Measurements from ENCODE around the gene KSR2.

KSR2 gene

DNA sequence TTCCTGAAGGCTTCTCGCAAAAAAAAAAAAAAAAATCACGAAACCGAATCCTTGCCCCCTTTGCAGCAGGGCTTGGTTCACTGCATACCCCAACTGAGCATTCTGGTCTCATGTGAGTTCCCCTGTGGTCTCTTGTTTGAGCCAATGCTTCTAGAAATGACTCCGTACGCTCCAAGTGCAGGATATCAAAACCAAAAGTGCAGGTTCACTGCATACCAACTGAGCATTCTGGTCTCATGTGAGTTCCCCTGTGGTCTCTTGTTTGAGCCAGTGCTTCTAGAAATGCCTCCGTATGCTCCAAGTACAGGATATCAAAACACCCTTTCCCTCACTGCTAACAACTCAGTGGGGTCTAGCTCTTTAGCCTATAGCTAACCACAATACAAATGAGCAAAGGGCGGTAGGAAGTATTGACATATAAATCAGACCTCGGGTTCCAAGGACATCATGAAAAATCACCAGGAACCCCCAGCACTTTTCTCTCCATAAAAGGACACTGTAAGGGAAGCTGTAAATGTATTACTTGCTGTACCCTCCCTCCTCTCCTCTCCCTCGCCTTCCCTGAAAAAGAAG is 401.1 kb downstream of the KSR2 start:
- DNase-seq = no peak

GRCh38 chr12:117564881-117565280 is 403.9 kb downstream of the KSR2 start:
- DNase-seq = no peak

- DNase-seq = no peak
Measured at GRCh38 chr12:117563706-117564105, 405.1 kb downstream of the KSR2 start.

GRCh38 chr12:117563007-117563406 is 405.8 kb downstream of the KSR2 start:
- no peak for DNase-seq

- DNase-seq = no peak
Measured at GRCh38 chr12:117561990-117562389, 406.8 kb downstream of the KSR2 start.

DNA sequence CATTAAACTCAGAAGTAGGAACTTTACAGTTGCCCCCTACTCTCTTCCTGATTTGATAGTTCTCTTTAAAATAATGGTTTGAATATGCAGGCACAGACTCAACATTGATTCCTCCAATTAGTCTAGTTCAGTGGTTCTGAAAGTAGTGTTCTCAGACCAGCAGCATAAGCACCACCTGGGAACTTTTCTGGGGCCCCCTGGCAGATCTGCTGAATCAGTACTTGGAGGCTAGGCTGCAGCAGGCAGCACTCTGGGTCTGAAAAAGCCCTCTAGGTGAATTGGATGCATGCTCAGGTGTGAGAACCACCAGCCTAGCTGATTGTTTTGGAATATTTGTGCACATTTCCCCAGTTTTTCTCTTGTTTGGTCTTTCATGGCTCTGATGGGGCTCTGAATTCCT is 408.8 kb downstream of the KSR2 start:
- no peak for DNase-seq

- no peak for DNase-seq
Measured at GRCh38 chr12:117555889-117556288, 412.9 kb downstream of the KSR2 start.

DNA sequence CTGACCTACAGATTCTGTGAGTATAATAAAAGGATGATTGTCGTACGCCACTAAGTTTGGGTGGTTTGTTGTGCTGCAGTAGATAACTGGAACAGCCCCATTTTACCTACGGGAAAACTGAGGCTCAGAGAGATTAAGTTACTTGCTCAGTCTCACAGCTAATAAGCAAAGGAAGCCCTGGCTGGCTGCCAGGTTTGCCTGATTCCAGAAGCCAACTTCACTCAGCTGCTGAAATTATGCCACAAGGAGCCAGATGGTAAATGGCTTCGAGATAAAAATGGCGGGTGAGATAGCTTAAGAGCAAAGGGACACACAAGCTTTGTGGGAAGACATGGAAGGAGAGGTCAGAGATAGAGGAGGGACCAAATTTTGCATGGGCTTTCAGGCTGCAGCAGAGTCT is 415.8 kb downstream of the KSR2 start:
- no peak for DNase-seq

- no peak for DNase-seq
Measured at GRCh38 chr12:117551665-117552064, 417.1 kb downstream of the KSR2 start.

- DNase-seq = no peak
Measured at GRCh38 chr12:117547209-117547608, 421.6 kb downstream of the KSR2 start.

DNA sequence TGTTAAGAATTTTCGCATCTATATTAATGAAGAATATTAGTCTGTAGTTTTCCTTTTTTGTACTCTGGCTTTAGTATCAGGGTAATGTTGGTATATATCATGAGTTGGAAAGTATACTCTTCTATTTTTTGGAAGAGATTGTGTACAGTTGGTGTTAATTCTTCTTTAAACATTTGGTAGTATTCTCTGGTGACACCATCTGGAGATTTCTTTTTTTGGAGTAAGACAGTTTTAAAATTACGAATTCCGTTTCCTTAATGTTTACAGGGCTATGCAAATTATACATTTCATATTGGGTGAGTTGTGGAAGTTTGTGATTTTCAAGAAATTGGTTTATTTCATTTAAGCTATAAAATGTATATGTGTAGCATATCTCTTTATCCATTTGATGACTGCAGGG is 423.6 kb downstream of the KSR2 start:
- DNase-seq = no peak

DNA sequence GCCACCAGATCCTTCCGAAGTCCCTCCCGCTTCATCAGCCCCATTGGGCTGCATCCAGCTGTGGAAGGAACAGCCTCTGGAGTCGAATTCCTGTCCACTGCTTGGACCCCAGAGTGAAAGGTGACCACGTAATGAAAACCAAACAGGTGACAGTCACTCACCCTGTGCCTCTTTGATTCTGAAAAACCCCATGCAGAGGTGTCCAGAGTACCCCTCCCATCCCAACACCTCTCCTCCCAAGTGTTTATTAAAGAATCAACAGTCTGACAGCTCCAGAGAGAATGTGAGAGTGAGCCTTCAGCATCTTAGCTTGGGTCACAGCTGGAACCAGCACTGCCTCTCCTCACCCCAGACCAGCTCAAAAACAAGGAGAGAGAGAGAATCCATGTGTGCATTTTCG is 428.8 kb downstream of the KSR2 start:
- DNase-seq = no peak

DNA sequence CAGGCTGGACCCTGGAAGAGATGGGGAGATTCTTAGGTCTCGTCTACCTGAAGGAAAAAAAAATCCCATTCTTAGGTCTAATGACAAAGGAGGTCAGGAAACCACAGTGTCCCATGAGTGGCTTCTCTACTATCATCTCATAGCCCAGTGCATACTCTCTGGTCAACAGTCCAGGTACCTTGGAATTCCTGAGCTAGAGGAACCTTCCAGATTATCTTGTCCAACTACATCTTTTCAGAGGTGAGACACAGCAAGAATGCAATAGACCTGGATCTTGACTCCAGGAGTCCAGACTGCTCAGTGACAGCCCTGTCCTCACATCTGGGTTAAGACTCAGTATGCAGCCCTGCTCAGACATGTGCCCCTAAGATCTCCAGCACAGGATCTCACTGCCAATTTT is 429.9 kb downstream of the KSR2 start:
- DNase-seq = no peak

DNA sequence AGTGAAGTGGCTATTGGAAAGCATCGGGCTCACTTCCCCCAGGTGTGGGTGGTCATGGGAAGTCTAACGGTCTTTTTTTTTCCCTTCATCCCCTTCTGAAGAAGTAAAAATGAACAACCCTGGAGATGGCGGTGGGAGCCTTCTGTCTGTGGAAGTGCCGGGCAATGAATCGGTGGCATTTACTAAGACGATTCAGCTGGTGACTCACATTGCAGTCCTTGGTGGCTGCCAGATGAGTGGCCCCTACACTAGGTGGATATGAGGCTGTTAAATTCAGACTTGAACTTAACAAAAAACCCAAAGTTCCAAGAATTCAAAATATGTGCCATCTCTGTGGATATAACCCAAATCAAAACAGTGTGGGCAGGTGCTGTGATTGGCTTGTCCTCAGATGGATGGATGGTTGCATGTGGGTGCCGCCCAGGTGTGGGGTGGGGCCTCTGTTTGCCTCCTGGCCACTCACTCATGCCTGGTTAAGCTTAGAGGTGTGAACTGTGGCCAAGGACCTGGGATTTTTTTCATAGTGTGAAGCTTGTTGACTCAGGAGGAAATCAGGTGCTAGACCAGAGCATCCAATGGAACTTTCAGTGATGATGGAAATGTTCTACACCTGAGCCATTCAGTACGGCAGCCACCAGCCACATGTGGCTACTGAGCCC is 430.6 kb downstream of the KSR2 start:
- DNase-seq = no peak

GRCh38 chr12:117533687-117534086 is 435.1 kb downstream of the KSR2 start:
- no peak for DNase-seq

- no peak for DNase-seq
Measured at GRCh38 chr12:117530796-117531195, 438.0 kb downstream of the KSR2 start.

DNA sequence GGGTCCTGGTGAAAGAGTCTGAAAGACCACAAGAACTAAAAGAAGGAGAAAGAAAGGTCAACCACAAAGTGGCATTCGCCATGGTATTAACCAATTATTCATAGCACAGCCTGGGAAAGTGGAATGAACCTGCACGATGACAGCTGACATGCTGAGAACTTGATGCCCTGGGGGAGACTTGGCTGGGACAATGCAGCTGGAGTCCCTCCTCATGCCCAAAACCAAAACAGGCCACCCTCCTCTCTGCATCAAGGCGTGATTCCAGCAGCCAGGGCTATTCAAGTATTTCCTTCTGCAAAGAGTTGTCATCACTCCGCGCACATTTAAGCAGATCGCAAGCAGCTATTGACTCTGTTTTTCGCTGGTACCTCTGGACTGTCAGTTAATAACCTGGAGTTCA is 440.3 kb downstream of the KSR2 start:
- DNase-seq = no peak

DNA sequence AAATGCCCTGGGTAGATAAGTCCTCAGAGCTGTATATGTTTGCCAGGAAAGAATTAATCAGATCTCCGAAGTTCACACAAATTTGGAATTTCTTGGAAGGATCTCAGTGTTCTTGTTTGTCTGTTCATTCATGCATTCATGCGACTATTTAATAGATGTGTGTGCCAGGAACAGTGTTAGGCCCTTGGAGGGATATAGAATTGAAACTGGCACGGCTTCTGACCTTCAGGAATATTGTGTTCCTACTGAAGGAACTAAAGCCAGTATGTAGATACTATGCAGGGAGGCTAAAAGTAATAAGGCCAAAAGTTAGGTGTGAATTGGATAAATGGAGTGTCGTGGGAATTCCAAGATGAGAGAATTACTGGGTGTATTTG is 441.3 kb downstream of the KSR2 start:
- no peak for DNase-seq

DNA sequence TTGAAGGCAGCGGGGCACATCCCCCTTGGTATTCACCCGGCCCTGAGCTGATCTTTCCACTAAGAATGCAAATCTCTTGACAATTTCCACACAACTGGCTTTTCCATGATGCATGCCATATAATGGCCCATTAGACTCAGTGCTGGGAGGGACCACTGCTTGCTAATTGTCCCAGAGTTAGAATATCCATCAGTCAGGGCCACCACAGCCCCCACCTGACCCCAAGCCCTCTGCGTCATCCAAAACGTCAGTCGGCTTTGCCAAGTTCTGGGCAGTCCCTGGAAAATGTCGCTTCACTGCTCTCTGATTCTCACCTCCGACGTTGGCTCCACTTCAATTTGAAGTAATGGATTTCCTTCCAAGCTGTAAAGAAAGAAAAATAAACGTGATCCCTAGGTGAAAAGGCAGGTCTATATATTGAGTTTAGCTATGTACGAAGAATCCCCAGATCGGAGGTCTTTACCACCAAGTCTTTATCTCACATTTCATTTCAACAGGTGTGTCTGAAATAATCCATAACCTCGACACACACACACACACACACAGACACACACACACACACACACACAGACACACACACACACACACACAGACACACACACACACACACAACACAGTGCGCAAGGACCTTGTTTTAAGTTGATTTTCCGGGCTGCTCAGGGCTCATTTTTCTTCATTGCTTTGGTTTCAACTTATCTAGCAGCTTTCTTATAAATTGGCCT is 441.9 kb downstream of the KSR2 start:
- DNase-seq = no peak

- DNase-seq = no peak
Measured at GRCh38 chr12:117525766-117526165, 443.0 kb downstream of the KSR2 start.

DNA sequence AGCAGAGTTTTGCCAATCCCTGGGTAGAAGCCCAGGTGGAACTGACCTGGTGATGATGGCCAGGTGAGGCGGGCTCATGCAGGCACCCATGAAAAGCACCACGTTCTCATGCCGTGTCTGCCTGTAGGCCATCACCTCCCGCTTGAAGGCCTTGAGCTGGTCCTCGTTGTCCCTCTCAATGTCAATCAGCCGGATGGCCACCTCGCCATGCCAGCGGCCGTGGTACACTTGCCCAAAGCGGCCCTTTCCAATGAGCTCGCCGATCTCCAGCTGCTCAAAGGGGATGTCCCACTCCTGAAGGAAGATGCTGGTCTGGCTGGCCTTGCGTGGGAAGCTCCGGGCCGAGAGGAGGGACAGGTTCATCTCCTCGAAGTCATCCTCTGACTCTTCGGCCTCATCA is 444.0 kb downstream of the KSR2 start:
- no peak for DNase-seq

GRCh38 chr12:117523971-117524370 is 444.8 kb downstream of the KSR2 start:
- no peak for DNase-seq

DNA sequence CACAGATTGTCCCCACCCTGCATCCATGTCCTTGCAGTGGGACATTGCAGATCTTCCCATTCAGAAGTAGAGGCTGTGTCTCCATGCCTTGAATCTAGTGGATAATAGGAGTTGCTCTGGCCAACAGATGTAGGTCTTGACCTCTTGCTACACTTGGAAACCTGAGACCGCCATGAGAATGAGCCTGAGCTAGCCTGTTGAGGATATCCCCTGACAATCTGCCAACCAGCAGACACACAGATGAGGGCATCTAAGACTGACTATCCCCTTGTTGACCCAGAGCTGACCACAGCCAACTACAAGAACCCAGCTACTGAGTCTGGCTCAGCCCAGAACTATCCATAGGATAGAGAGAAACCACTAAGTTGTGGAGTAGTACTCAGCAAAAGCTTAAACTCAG is 446.2 kb downstream of the KSR2 start:
- no peak for DNase-seq

- DNase-seq = no peak
Measured at GRCh38 chr12:117521867-117522266, 446.9 kb downstream of the KSR2 start.

DNA sequence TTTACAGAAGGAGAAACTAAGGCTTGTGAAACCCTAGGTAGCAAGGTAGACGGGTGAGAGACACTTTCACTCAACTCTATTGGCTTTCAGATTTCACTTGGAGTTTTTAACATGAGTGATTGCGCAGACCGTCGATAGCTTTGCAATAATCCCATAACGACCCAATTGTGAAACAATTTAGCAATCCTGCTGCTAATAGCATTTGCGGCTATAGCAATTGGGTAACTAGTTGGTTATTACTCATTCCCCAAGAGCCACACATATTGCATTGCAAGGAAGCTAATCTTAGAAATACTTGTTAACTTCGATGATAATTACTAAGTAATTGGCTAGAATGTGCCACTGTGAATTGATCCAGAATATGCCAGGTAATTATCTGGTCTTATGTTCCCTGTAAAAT is 447.4 kb downstream of the KSR2 start:
- no peak for DNase-seq
